Cerebellar nuclear complex (tissue), 1 donor: ENCODE data around the gene USP7.
"Not testable (repeated sequence)": the region's sequence is repeated elsewhere in the genome, so short reads cannot be mapped to it uniquely, and the experiment has no call there.

Experiments used
- DNase-seq, 2 experiments: peaks; one replicate each; lab custom pipeline; 2025; lab: John Stamatoyannopoulos, UW

The USP7 gene

GRCh38 chr16:8923199-8923598 lies 40.5 kb downstream of the USP7 start:
- DNase-seq = peak in 1 of 2 experiments; percentile 31

DNA sequence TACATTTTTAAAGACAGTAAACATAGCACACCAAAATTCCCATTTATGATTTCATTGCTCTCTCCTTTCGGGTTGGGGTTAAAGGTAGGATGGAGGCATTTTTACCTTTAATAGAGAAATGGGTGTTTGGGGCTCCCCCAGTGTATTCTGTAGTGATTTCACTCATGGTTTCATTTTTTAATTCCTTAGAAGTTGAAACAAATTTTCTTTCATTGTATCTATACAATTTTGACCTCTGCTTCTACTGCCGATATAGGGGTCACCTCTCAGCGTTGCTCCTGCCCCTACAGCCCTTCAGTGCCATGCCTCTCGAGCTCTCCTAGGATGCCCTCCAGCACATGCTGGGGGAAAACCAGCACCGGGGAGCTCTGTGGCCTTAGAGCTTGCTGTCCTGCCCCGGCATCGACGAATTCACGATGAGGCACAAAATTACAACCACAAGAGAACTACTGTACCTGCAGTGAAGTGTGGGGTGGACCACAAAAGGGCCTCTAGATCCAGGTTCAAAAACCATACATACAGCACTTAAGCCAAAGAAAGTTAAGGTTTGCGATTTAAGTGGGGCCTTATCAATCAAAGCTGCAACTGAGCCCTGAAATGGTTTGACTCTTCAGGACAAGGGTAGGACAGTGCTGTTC lies 42.2 kb downstream of the USP7 start:
- DNase-seq = no peak

DNA sequence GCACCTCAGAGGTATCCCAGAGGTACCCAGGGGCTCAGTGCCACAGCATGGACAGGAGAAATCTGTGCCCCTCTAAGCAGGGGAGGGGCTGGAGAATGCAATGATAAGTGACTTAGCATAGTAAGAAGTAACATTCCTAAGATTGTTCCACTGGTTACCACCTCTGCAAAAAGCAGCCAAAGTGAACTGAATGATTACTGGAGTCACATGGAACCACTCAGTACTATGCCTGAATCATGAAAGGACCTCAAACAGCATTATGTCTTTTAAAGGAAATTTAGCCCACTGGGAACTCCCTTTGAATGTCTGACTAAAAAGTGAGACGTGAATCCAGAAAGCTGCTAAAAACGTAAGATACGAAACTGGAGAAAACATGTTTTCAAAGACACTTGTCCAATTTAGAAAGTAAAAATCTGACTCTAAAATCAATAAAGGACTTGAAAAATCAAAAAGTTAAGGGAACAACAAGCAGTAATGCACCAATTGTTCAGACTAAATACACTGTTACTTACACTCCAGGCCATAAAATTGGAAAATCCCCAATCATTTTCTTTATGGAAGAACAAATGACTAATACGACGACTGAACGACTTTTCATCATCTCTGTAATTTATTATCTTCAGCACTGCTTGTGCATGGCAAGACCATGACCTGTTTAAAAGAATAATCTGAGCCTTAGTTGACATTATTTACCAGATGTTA lies 42.9 kb downstream of the USP7 start:
- no peak for DNase-seq

DNA sequence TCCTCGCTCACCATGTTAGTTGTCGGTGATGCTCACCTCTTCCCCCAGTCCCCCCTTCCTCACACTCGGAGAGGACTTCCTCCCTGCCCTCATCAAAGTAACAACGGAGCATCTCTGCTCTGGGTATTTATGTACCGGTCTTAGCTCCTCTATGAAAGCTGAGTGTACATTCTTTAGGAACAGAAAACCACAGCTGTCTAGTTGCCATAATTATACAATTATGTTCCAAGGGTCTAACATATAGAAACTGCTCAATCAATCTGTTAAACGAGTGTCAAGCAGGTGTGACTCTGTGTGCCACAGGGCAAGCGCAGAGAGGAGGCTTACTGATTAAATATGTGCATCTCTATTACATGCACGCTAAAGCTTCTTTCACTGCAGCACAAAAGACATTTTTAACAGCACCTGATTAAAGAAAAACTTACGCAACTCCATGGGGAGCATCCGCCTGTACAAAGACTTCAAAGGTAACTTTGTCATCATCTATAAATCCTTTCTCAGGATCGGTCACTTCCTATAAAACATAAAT lies 43.7 kb downstream of the USP7 start:
- DNase-seq = no peak

DNA sequence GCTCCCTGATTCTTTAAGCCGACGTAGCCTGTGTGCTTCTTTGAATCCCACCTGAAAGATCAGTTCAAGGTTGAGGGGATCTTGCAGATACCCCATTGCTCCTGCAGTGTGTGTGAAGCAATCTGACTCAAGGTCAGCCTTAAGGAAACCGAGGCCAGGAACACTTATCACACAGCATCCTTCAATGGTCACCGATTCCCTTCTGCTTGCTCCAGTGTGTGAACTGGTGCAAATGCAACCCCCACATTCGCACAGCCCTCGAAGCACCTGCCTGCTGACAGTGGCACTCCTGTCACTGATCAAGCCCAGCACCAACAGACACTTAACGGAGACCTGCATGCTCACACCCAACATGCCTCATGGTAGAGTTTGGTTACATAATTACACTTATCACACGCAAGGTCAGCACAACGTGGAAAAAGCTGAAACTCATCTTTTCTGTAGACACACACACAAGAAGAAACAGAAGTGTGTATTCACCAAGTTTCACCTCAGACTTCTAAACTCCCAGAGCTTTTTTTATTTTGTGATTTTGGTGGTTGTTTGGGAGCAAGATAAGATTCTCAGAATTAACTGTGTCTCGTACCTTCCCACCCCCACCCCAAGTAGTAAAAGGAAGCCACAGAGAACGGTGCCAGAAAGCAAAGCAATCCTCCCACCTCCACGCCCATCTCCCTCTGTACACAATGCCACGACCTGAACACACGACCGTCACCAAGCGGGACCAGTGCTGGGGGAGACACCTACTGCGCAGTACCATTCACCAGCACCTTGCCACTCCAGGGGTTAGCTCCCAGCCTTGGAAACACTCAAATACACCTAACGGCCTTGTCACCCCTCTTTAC lies 44.4 kb downstream of the USP7 start:
- no peak for DNase-seq

DNA sequence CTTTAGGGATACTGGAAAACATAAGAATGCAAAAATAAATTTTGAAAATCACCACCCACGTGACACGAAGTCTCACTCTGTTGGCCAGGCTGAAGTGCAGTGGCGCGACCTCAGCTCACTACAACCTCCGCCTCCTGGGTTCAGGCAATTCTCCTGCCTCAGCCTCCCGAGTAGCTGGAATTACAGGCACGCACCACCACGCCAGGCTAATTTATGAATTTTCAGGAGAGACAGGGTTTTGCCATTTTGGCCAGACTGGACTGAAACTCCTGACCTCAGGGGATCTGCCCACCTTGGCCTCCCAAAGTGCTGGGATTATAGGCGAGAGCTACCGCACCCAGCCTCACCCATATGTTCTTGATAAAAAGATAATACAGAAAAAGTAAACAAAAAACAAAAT lies 46.4 kb downstream of the USP7 start:
- not testable (repeated sequence) for DNase-seq

DNA sequence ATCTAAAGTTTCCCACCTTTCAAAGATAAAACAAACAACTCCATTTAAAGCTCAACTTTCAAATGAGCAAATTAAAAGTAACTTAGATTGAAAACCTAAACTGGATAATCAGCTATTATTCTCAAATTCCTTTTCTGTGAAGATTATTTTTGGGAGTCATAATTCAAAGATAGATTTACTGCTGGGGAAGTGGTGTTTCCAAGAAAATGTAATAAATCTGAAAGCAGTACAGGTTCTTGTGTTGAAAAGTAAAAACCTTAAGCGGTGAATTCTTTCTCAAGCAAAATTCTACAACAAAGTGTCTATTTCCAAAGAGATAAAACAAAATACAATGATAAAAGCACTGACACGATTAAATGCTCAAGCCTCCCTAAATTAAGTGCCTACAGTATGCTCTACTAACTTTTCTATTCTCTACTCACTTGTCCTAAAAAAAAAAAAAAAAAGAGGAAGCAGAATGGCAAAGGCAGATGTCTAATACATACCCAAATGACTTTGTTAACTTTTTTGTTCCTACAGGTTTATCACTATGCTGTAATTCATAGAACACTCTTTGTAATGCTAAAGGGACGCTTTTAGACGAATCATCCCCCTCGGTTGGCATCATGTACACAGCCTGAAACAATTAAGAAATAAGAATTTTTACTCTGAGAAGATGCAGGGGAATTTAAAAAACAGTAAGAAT lies 47.0 kb downstream of the USP7 start:
- no peak for DNase-seq

DNA sequence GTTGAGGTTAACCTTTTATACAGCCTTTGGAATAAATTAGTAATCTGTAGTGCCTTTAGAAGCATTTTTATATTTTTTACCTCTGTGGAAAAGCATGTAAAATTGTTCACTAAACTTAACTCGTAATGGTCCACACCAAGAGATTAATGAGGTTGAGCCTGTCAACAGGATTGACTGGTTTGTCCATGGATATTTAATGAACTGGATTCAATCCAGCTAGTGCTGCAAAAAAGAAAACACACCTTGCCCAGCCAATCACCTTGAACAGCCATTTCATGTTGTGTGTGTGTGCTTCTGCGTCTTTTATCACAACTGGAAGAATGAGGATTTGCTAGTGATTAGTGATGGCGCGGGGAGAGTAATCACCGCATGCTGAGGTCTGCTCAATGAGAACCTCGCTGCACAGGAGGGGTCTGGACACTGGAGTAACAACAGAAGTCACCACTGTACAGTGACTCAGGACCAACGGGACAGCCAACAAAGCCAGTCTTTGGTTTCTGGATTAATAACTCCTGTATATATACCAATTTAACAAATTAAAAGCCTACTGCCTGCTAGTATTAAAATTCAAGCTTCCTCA lies 47.9 kb downstream of the USP7 start:
- no peak for DNase-seq

- DNase-seq = no peak
Measured at GRCh38 chr16:8914098-8914497, 49.6 kb downstream of the USP7 start.

DNA sequence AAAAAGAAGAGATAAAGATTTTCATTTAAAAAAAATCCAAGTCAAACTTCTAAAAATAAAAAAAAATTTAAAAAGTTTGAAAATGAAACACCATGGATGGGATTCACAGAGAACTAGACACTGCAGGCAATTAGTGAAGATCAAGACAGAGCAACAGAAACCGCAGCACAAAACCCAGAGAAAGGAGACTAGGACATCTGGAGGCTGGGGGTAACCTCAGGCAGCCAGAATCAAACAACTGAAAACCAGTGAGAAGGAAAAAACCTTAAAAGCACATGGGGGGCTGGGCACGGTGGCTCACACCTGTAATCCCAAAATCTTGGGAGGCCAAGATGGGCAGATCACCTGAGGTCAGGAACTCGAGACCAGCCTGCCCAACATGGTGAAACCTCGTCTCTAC lies 50.9 kb downstream of the USP7 start:
- DNase-seq = no peak

- no peak for DNase-seq
Measured at GRCh38 chr16:8910811-8911210, 52.9 kb downstream of the USP7 start.

GRCh38 chr16:8908810-8909468 lies 54.8 kb downstream of the USP7 start:
- DNase-seq = no peak

DNA sequence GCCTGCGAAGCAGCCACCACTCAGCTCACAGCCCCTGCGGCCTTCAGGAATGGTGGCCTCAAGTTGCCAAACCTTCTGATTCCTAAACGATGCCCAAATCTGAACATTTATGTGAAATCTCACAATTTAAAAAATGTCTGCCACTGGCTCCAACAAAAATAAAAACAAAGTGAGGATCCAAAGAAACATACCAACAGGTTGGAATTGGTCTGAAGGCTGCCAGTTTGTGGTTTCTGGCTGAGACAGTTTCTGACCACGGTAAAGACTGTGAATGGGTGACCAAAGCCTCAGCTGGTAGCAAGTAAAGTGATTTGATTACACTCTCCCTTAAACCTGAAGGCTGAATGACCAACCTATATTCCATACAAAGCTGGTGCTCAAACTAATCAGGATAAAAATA lies 56.6 kb downstream of the USP7 start:
- no peak for DNase-seq

- DNase-seq = no peak
Measured at GRCh38 chr16:8905795-8906591, 57.7 kb downstream of the USP7 start.

GRCh38 chr16:8905168-8905762 lies 58.4 kb downstream of the USP7 start:
- DNase-seq = no peak

- no peak for DNase-seq
Measured at GRCh38 chr16:8904018-8904430, 59.7 kb downstream of the USP7 start.

DNA sequence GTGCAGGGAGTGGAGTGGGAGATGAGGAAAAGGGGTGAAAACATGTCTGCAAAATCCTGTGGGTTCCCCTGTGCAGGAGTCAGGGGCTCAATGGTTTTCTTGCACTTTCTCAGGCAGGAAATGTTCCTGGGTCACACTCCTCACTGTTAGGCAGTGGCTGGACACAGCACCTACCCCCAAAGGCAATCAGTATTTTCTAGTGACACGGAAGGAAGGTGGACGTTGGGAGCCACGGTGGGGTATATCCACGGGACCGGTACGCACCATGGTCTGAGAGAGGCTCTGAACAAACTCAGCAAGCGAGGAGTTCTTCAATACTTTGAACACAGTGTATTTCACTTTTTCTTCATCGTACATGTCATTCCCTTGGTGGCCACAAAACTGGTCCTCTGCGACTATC lies 60.7 kb downstream of the USP7 start:
- DNase-seq = no peak

DNA sequence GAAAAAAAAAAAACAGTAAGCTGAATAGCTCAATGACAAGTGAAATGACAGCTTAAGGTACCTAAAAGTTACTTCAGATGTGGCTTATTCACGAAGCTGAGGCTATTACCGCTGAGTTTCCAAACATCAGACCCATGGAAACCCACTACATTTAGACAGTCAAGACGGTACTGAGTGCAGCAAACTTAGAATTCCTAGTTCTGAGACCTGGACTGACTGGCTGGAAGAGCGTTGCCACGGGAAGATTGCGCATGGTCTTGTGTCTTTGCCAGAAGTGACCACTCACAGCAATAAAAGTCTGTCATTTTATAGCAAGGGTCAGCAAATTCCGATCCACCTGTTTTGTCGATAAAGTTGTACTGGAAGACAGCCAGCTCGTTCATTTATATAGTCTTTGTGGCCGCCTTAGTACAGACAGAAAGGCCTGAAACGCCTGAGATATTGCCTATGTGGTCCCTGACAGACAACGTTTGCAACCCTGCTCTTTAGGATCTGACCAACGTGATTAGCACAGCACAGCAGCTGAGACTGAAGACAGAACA lies 62.3 kb downstream of the USP7 start:
- DNase-seq = no peak

DNA sequence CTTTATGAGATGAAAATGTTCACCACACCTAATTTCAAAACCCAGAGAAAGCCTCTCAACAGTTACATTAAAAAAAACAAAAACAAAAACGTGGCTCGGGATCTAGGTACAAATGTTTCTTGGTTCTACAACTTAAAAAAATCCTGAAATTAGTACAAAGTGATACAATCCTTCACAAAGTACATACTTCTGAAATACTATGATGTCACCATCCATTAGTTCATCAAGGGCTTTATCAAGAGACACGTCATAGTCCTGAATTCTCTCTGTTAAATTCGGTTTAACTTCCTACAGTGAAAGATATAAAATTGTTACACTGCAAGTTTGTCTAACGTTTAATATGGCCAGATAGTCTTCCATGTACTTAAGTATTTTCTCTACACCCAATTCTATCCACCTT lies 63.4 kb downstream of the USP7 start:
- DNase-seq = no peak
